Measurements from ENCODE around the gene RNF186.
A peak's percentile ranks its signal among the peaks of the same experiment; 100 is the strongest.

GRCh38 chr1:19814681-19815503 lies at the start of gene RNF186:
- TF ChIP-seq, protein P1, sequence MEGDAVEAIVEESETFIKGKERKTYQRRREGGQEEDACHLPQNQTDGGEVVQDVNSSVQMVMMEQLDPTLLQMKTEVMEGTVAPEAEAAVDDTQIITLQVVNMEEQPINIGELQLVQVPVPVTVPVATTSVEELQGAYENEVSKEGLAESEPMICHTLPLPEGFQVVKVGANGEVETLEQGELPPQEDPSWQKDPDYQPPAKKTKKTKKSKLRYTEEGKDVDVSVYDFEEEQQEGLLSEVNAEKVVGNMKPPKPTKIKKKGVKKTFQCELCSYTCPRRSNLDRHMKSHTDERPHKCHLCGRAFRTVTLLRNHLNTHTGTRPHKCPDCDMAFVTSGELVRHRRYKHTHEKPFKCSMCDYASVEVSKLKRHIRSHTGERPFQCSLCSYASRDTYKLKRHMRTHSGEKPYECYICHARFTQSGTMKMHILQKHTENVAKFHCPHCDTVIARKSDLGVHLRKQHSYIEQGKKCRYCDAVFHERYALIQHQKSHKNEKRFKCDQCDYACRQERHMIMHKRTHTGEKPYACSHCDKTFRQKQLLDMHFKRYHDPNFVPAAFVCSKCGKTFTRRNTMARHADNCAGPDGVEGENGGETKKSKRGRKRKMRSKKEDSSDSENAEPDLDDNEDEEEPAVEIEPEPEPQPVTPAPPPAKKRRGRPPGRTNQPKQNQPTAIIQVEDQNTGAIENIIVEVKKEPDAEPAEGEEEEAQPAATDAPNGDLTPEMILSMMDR (IDR thresholded peaks at IDR 0.05), result no peak
- TF ChIP-seq POLR2A (IDR thresholded peaks at IDR 0.05) (peak; percentile 80), EP300 (IDR thresholded peaks at IDR 0.05; ENCODE audit: low read depth) (no peak)

All from transverse colon (tissue), 3 donors.